Cardiac muscle cell (in vitro differentiated cells and primary cell): ENCODE data around the gene SERINC1. TPM values are rescaled to one million over a fixed set of nuclear protein-coding genes. Genes with fewer than 3 reads are reported as not detected.

ENCODE experiments used
- DNase-seq, 2 donors: peaks; one replicate each; pipeline versions ENCODE4 v3.0.0 to v3.0.0-alpha.2; 2010 to 2017; ENCODE audit warnings: low read depth in 1 of 2, low spot score in 1 of 2
- H3K27ac ChIP-seq: fragments of 200-600 bp; sonication (generic); 2 replicates; pipeline ENCODE4 v1.5.1; 2016
- H3K27me3 ChIP-seq: fragments of 200-600 bp; sonication (generic); 2 replicates; pipeline ENCODE4 v1.6.0; 2016; ENCODE audit warnings: control low read depth
- H3K36me3 ChIP-seq: fragments of 200-600 bp; sonication (generic); 2 replicates; pipeline ENCODE4 v1.5.1; 2016; ENCODE audit warnings: control low read depth
- H3K4me1 ChIP-seq: fragments of 200-600 bp; sonication (generic); 2 replicates; pipeline ENCODE4 v1.8.1; 2017; ENCODE audit warnings: low read depth, mild to moderate bottlenecking, mixed run types
- H3K4me3 ChIP-seq: fragments of 200-600 bp; sonication (generic); 2 replicates; pipeline ENCODE4 v1.5.1; 2016; ENCODE audit warnings: mild to moderate bottlenecking
- H3K9me3 ChIP-seq: fragments of 200-600 bp; sonication (generic); 2 replicates; pipeline ENCODE4 v1.5.1; 2017; ENCODE audit warnings: low read depth, mild to moderate bottlenecking, control low read depth
- polyA plus RNA-seq: library from polyadenylated mRNA; unstranded; fragments of >200 nt; fragmentation: Nextera tagmentation; extraction: Ambion mirVana; gene quantifications from 2 replicates; pipeline ENCODE4 v1.2.1, GENCODE V29; 2016
- total RNA-seq: library from RNA; depleted of rRNA; stranded (reverse); fragments of >200 nt; gene quantifications from 2 replicates; pipeline ENCODE4 v1.2.3, GENCODE V29; 2016
- TF ChIP-seq, protein P1 (sequence below): IDR thresholded peaks from 2 replicates; pipeline ENCODE4 v1.5.1; 2012; ENCODE audit warnings: low read depth, mild to moderate bottlenecking, low read length

Gene SERINC1
- total and polyA plus RNA-seq, 2 experiments from 2014 or later = 91.5 to 140 TPM

DNA sequence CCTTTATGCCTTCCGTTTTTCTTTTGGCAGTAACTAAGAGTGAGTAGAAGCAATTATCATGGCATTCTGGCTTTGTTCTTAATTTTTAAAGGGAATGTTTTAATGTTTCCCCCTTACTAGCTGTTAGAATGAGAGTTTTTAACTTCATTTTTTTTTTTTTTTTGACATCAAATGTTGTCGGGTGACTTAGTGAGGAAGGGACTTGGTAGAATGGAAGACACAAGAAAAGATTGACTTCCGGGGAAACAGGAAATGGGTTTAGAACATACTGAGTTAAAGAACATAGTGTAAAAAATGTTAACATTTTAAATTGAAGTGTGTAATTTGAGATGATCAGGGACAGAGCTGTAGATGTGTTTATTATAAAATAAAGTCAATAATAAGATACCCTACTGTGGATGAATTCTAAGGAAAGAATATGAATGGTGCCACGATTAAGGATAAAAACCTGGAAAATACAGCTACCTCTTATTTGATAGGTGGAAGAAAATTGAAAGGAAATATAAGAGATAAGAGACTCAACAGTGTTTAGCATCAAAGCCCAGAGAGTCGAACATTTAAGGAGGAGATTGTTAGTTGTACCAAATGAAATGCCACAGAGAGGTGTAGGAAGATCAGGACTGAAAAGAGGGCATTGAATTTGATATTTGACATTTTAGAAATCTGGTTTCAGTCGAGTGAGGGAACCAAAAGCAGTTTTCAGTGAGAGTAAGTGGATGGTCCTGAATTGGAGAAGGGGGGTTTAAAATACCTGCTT, 62.7 kb downstream of the SERINC1 start:
- H3K27me3 ChIP-seq = no peaks in the 10 kb centered on the region
- no peaks in the 10 kb centered on the region for H3K9me3 ChIP-seq
- no peak overlapping the region for H3K27ac ChIP-seq
- H3K36me3 ChIP-seq = peaks cover 14% of the 10 kb centered on the region
- no peak overlapping the region for H3K4me3 ChIP-seq
- H3K4me1 ChIP-seq = peaks cover 15% of the 10 kb centered on the region
- DNase-seq = no peak
- TF ChIP-seq, protein P1, sequence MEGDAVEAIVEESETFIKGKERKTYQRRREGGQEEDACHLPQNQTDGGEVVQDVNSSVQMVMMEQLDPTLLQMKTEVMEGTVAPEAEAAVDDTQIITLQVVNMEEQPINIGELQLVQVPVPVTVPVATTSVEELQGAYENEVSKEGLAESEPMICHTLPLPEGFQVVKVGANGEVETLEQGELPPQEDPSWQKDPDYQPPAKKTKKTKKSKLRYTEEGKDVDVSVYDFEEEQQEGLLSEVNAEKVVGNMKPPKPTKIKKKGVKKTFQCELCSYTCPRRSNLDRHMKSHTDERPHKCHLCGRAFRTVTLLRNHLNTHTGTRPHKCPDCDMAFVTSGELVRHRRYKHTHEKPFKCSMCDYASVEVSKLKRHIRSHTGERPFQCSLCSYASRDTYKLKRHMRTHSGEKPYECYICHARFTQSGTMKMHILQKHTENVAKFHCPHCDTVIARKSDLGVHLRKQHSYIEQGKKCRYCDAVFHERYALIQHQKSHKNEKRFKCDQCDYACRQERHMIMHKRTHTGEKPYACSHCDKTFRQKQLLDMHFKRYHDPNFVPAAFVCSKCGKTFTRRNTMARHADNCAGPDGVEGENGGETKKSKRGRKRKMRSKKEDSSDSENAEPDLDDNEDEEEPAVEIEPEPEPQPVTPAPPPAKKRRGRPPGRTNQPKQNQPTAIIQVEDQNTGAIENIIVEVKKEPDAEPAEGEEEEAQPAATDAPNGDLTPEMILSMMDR = no peak

GRCh38 chr6:122408240-122408639, 63.4 kb downstream of the SERINC1 start:
- H3K4me1 ChIP-seq = peaks cover 21% of the 10 kb centered on the region
- TF ChIP-seq, protein P1 = no peak
- no peaks in the 10 kb centered on the region for H3K9me3 ChIP-seq
- no peak overlapping the region for H3K27ac ChIP-seq
- DNase-seq = no peak
- H3K27me3 ChIP-seq = no peaks in the 10 kb centered on the region
- H3K36me3 ChIP-seq = peaks cover 9% of the 10 kb centered on the region
- H3K4me3 ChIP-seq = no peak overlapping the region

DNA sequence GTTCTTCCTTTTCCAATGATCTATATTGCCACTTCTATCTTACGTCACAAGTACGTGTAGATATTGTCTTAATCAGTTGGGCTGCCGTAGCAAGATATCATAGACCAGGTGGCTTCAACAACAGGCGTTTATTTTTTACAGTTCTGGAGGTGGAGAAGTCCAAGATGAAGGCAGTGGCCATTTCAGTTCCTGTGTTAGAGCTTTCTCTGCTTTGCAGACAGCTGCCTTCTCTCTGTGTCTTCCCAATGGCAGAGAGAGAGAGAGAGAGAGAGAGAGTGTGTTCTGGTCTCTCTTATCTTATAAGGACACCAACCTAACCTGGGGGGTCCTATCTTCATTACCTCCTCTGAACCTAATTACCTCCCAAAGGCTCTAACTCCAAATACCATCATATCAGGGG, 63.9 kb downstream of the SERINC1 start:
- Histone ChIP-seq H3K27ac (peak overlapping the region; percentile 25), H3K36me3 (peaks cover 5% of the 10 kb centered on the region), H3K27me3 (no peaks in the 10 kb centered on the region), H3K4me3 (no peak overlapping the region), H3K4me1 (peaks cover 26% of the 10 kb centered on the region), H3K9me3 (no peaks in the 10 kb centered on the region)
- TF ChIP-seq, protein P1 = no peak
- DNase-seq = no peak

- Histone ChIP-seq H3K4me1 (peaks cover 26% of the 10 kb centered on the region), H3K27ac (no peak overlapping the region), H3K36me3 (no peaks in the 10 kb centered on the region), H3K4me3 (no peak overlapping the region), H3K9me3 (no peaks in the 10 kb centered on the region), H3K27me3 (no peaks in the 10 kb centered on the region)
- TF ChIP-seq, protein P1 = no peak
- DNase-seq = no peak
Measured at GRCh38 chr6:122406187-122406586, 65.4 kb downstream of the SERINC1 start.

GRCh38 chr6:122405417-122405816, 66.2 kb downstream of the SERINC1 start:
- peak in 1 of 2 donors; percentile 9 for DNase-seq
- TF ChIP-seq, protein P1 = no peak
- Histone ChIP-seq H3K36me3 (no peaks in the 10 kb centered on the region), H3K9me3 (no peaks in the 10 kb centered on the region), H3K27me3 (no peaks in the 10 kb centered on the region), H3K4me1 (peaks cover 26% of the 10 kb centered on the region), H3K4me3 (no peak overlapping the region), H3K27ac (no peak overlapping the region)
